Endothelial cell of umbilical vein (primary cell): ENCODE data around the gene HSF2BP.

Experiments
- CTCF ChIP-seq, 2 donors: IDR thresholded peaks; 1 replicate in 1 of 2; 2 replicates in 1 of 2; pipeline ENCODE4 v1.5.1; 2011; ENCODE audit warnings: low read length in 2 of 2, mild to moderate bottlenecking in 2 of 2, moderate library complexity in 2 of 2, control low read depth in 1 of 2, inconsistent platforms in 1 of 2, low read depth in 1 of 2; ENCODE audit not compliant: insufficient read depth in 1 of 2; ENCODE audit errors: extremely low read depth in 1 of 2
- EZH2 ChIP-seq: IDR thresholded peaks from 2 replicates; pipeline ENCODE4 v1.6.1; 2012; ENCODE audit warnings: borderline replicate concordance, low read depth, mild to moderate bottlenecking, moderate library complexity, low read length, inconsistent platforms; ENCODE audit not compliant: severe bottlenecking
- GATA2 ChIP-seq: IDR thresholded peaks from 2 replicates; pipeline ENCODE4 v1.7.0; 2011; ENCODE audit warnings: low read depth, mild to moderate bottlenecking, moderate library complexity, mixed read lengths, low read length; ENCODE audit not compliant: insufficient read length, insufficient read depth
- JUN ChIP-seq: IDR thresholded peaks from 2 replicates; pipeline ENCODE4 v1.6.1; 2011; ENCODE audit warnings: borderline replicate concordance, low read depth; ENCODE audit not compliant: insufficient read length, insufficient read depth
- MAX ChIP-seq: IDR thresholded peaks from 2 replicates; pipeline ENCODE4 v1.6.1; 2011; ENCODE audit not compliant: insufficient read depth, insufficient read length
- MYC ChIP-seq: IDR thresholded peaks from one replicate; pipeline ENCODE4 v1.6.1; 2011; ENCODE audit warnings: mild to moderate bottlenecking, low read depth, low read length
- POLR2A ChIP-seq: IDR thresholded peaks from 2 replicates; pipeline ENCODE4 v1.6.1; 2012; ENCODE audit warnings: low read depth, mild to moderate bottlenecking, control low read depth, low read length
- POLR2AphosphoS5 ChIP-seq: IDR thresholded peaks from 2 replicates; pipeline ENCODE4 v1.6.1; 2012; ENCODE audit warnings: low read depth, mild to moderate bottlenecking, control low read depth, low read length, moderate library complexity; ENCODE audit not compliant: insufficient read depth

GRCh38 chr21:43609501-43610340 is 49.6 kb downstream of the HSF2BP start:
- TF ChIP-seq CTCF (IDR thresholded peaks at IDR 0.05; ENCODE audit: extremely low read depth in 1 of 2, insufficient read depth in 1 of 2, low read depth in 1 of 2, low read length in 2 of 2) = no peak
- no peak for TF ChIP-seq EZH2
- no peak for TF ChIP-seq POLR2AphosphoS5
- TF ChIP-seq JUN = no peak
- TF ChIP-seq POLR2A = no peak
- TF ChIP-seq MAX = peak; percentile 30
- TF ChIP-seq MYC = no peak
- TF ChIP-seq GATA2 = no peak
